D721Med (cell line): ENCODE data around the gene UBL7.

Source experiments
- DNase-seq: peaks from one replicate; pipeline ENCODE4 v3.0.0; 2011; ENCODE audit warnings: low spot score; ENCODE audit not compliant: insufficient read length
- FAIRE-seq: peaks from 2 replicates; lab custom pipeline; 2011; peaks lifted over from hg19 to GRCh38; lab: Jason Lieb, UNC
- CTCF ChIP-seq: IDR thresholded peaks from 2 replicates; pipeline ENCODE4 v1.5.1; 2012; ENCODE audit warnings: mild to moderate bottlenecking, control low read depth; ENCODE audit not compliant: insufficient read depth; ENCODE audit errors: missing control alignments

Gene UBL7

DNA sequence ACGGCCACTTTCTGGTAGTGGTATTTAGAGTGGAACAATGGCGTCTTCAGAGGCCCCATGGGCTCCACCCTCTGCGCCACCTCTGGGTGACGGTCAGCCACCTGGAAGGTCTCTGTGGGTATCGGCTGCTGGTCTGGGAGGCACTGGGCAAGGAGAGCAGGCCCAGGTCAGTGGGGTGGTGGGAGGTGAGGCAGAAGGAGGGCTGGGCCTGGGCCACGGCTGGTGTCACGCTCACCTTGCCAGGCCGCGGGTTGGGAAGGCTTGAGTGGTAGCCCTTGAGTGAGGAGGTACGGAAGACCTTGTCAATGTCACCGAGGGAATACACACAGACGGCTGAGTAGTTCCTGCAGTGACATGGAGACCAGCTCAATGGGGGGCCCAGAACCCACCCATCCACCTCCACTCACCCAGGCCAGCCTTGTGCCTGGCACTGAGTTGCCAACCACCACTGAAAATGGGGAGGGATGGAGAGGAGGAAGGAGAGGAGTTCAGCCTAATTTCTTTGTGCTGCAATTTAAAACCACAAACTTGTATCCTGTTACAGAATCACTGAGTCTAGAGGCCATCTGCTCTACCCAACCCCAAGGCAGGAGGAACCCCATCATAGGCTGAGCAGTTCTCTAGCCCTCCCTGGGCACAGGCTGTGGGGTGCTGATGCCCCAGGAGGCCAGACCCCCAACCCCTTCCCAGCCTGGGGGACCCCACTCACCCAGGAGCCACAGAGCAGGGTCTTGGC is 46.2 kb downstream of the UBL7 start:
- FAIRE-seq, result no peak
- TF ChIP-seq CTCF, result no peak
- no peak for DNase-seq

DNA sequence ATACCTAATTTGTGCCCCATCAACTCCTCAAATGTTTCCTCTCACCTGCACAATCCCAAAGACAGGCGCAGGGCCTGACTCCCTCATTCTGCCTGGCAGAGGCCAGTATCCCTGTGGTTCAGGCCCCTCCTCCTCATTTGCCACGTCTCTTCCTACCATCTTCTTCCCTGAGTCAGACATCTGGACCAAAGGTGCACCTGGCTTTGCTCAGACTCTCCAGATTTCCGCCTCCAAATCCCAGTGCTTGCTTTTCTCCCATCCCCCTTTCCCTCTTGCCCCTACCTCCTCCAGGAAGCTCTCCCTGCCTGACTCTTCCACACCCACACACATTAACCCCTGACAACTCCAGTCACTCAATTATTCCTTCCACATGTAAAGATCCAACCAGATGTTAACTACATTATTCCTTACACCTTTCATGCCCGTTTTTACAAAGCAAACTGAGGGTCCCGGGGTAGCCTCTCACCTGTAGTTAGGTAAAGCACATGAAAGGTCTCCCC is 46.8 kb downstream of the UBL7 start:
- no peak for FAIRE-seq
- DNase-seq, result no peak
- TF ChIP-seq CTCF, result no peak

- FAIRE-seq (no peak), DNase-seq (no peak)
- no peak for TF ChIP-seq CTCF
These were observed 47.4 kb downstream of the UBL7 start for GRCh38 chr15:74413350-74414080.

- no peak for FAIRE-seq
- no peak for TF ChIP-seq CTCF
- no peak for DNase-seq
These were observed 48.8 kb downstream of the UBL7 start for GRCh38 chr15:74412159-74412558.

- DNase-seq (no peak), FAIRE-seq (no peak)
- no peak for TF ChIP-seq CTCF
These were observed 49.3 kb downstream of the UBL7 start for GRCh38 chr15:74411686-74412085.

DNA sequence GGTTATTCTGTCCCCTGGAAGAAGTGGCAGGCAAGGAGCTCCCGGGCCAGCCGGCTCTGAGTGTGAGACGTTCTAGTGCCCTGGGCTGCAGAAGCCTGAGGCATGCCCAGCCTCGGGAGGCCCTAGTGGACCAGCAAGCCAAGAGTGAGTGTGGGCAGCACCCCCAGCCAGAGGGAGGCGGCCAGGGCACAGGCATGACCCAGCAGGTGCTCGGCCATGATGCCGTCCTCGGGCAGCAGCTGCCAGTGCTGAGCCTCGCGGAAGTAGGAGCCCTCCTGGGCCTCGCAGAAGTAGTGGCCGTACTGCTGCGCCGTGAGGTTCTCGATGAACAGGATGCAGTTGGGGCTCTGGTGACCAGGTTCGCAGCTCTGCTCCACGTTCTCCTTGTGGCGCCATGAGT is 50.5 kb downstream of the UBL7 start:
- no peak for DNase-seq
- TF ChIP-seq CTCF, result no peak
- FAIRE-seq, result no peak

DNA sequence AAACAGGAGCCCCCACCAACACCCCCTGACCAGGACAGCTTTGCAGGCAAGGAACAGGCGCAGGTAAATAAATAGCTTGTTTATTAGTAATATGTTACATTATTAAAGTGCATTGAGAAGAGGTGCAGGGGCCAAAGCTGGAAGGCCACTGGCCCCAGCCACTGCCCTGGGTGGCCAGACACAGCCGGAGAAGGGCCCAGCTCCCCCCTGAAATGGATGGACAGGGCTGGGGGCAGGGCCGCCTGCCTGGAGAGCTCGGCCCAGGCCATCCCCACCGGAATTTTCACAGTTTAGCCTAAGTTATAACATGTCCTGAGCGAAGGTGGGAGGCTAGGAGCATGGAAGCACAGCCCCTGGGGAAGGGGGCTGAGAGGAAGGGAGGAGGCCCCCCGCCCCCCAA is 51.7 kb downstream of the UBL7 start:
- DNase-seq (no peak), FAIRE-seq (no peak)
- TF ChIP-seq CTCF, result no peak
